GM12872 (cell line): ENCODE measurements around the gene MAP10.

Experiments
- TF ChIP-seq, protein P1 (sequence below): IDR thresholded peaks from 3 replicates; pipeline ENCODE4 v1.5.1; 2011; ENCODE audit warnings: low read depth, mild to moderate bottlenecking, low read length, moderate library complexity; ENCODE audit not compliant: insufficient read depth

The MAP10 gene

DNA sequence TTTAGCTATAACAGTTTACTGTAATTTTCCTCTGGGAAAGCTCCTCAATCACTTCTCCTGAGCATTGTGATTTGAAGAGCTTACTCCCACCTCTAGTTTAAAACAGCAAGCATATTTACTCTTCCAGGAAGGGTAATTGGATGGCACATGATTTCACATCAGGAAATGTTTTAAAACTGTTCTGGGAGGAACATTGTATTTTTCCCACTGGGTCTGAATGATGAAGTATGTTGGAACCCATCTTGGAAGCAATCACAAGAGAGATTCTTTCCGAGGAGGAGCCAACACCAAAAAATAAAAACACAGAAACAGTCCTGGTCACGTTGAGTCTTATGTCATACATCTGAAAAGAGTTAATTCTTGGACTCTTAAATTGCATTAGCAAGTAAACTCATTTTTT lies 17.3 kb downstream of the MAP10 start:
- TF ChIP-seq, protein P1, sequence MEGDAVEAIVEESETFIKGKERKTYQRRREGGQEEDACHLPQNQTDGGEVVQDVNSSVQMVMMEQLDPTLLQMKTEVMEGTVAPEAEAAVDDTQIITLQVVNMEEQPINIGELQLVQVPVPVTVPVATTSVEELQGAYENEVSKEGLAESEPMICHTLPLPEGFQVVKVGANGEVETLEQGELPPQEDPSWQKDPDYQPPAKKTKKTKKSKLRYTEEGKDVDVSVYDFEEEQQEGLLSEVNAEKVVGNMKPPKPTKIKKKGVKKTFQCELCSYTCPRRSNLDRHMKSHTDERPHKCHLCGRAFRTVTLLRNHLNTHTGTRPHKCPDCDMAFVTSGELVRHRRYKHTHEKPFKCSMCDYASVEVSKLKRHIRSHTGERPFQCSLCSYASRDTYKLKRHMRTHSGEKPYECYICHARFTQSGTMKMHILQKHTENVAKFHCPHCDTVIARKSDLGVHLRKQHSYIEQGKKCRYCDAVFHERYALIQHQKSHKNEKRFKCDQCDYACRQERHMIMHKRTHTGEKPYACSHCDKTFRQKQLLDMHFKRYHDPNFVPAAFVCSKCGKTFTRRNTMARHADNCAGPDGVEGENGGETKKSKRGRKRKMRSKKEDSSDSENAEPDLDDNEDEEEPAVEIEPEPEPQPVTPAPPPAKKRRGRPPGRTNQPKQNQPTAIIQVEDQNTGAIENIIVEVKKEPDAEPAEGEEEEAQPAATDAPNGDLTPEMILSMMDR, result no peak

DNA sequence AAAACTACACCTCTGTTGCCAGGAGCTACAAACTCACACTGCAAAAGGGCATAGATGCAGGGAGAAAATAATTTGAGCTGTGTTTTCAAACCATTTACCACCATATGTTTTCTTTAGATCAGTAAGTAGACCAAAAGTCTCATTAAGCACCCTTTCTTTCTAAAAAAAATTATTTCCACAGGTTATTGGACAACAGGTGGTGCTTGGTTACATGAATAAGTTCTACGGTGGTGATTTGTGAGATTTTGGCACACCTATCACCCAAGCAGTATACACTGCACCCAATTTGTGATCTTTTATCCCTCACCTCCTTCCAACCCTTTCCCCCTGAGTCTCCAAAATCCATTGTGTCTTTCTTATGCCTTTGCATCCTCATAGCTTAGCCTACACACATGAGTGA lies 21.1 kb downstream of the MAP10 start:
- TF ChIP-seq, protein P1, result no peak

GRCh38 chr1:232830661-232831060 lies 25.4 kb downstream of the MAP10 start:
- TF ChIP-seq, protein P1, result no peak

- TF ChIP-seq, protein P1, result no peak
These were observed 26.7 kb downstream of the MAP10 start for GRCh38 chr1:232831895-232832294.

- TF ChIP-seq, protein P1, result no peak
These were observed 28.9 kb downstream of the MAP10 start for GRCh38 chr1:232834066-232834465.

DNA sequence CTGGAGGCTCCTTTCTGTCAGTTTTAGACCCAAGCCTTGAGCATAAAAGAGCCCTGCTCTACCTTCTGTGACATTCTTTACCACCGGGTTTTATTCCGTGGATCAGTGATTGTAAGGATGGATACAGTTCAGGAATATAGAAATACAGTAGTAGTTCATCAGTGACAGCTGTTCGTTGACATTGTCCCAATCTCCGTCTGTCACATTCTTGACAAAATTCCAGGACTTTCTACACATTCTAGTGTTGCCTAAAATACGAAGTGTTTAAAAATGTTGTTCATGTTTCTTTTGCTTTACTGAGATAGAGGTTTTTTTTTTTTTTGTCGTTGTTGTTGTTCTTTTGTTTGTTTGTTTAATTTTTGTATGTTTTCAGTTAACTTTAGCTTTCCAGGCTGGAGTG lies 29.9 kb downstream of the MAP10 start:
- TF ChIP-seq, protein P1, result no peak

GRCh38 chr1:232837087-232837486 lies 31.9 kb downstream of the MAP10 start:
- TF ChIP-seq, protein P1, result no peak
